NCI-H1048 (cell line): Measurements from ENCODE around the gene CCBE1.
"Not testable (repeated sequence)": the region's sequence is repeated elsewhere in the genome, so short reads cannot be mapped to it uniquely, and the experiment has no call there.

Source experiments
- DNase-seq: peaks from one replicate; lab custom pipeline; 2025; lab: John Stamatoyannopoulos, UW

CCBE1 gene

GRCh38 chr18:59539108-59539507 is 158.1 kb downstream of the CCBE1 start:
- DNase-seq, result no peak

GRCh38 chr18:59537579-59537978 is 159.6 kb downstream of the CCBE1 start:
- no peak for DNase-seq

GRCh38 chr18:59536166-59536565 is 161.1 kb downstream of the CCBE1 start:
- DNase-seq, result no peak

- DNase-seq, result no peak
Measured at GRCh38 chr18:59535055-59535454, 162.2 kb downstream of the CCBE1 start.

- no peak for DNase-seq
Measured at GRCh38 chr18:59528866-59529265, 168.4 kb downstream of the CCBE1 start.

- no peak for DNase-seq
Measured at GRCh38 chr18:59520562-59521355, 176.5 kb downstream of the CCBE1 start.

- DNase-seq, result no peak
Measured at GRCh38 chr18:59518705-59519104, 178.5 kb downstream of the CCBE1 start.

GRCh38 chr18:59517446-59518165 is 179.6 kb downstream of the CCBE1 start:
- DNase-seq, result no peak

GRCh38 chr18:59516356-59517155 is 180.7 kb downstream of the CCBE1 start:
- no peak for DNase-seq

- not testable (repeated sequence) for DNase-seq
Measured at GRCh38 chr18:59515956-59516355, 181.3 kb downstream of the CCBE1 start.

- DNase-seq, result no peak
Measured at GRCh38 chr18:59515147-59515546, 182.1 kb downstream of the CCBE1 start.

GRCh38 chr18:59514203-59514602 is 183.0 kb downstream of the CCBE1 start:
- no peak for DNase-seq

GRCh38 chr18:59512025-59512755 is 185.0 kb downstream of the CCBE1 start:
- DNase-seq, result no peak

- no peak for DNase-seq
Measured at GRCh38 chr18:59509481-59510442, 187.5 kb downstream of the CCBE1 start.

- no peak for DNase-seq
Measured at GRCh38 chr18:59505356-59505755, 191.9 kb downstream of the CCBE1 start.

GRCh38 chr18:59502274-59503175 is 194.7 kb downstream of the CCBE1 start:
- no peak for DNase-seq

GRCh38 chr18:59501920-59502273 is 195.3 kb downstream of the CCBE1 start:
- no peak for DNase-seq

GRCh38 chr18:59500765-59501164 is 196.5 kb downstream of the CCBE1 start:
- DNase-seq, result no peak

- DNase-seq, result no peak
Measured at GRCh38 chr18:59498506-59499086, 198.6 kb downstream of the CCBE1 start.
